Measurements from ENCODE around the gene CREBBP. TPM values are rescaled to one million over a fixed set of nuclear protein-coding genes. Genes with fewer than 3 reads are reported as not detected.

The CREBBP gene
- polyA plus RNA-seq, 1 donor (not counting 4 experiments of a cell fraction or from before 2014, with no cell fraction given) = 5.0 TPM

- TF ChIP-seq EZH2 (IDR thresholded peaks at IDR 0.05; ENCODE audit: low read length) (no peak), CTCF (optimal IDR thresholded peaks at IDR 0.05 in 1 of 3, IDR thresholded peaks at IDR 0.05 in 1 of 3, conservative IDR thresholded peaks at IDR 0.05 in 1 of 3; ENCODE audit: extremely low read depth in 1 of 3, insufficient read depth in 2 of 3, low read length in 3 of 3) (no peak)
- no peak for DNase-seq (ENCODE audit: low read depth, low spot score)
- Histone ChIP-seq H3K4me2 (ENCODE audit: control insufficient read depth, extremely low read depth, insufficient read depth, low read depth, low read length) (peak overlapping the region; percentile 39), H3K9me3 (ENCODE audit: control insufficient read depth, low read depth, low read length) (no peaks in the 10 kb centered on the region), H3K4me1 (ENCODE audit: control insufficient read depth, extremely low read depth, insufficient read depth, low read length) (peaks cover 59% of the 10 kb centered on the region), H3K27ac (ENCODE audit: control insufficient read depth, insufficient read depth, low read length) (peak overlapping the region; percentile 36), H3K9ac (ENCODE audit: control insufficient read depth, extremely low read depth, insufficient read depth, low read length) (peak overlapping the region; percentile 18), H3K36me3 (ENCODE audit: control insufficient read depth in 2 of 2, extremely low read depth in 1 of 2, insufficient read depth in 2 of 2, low read length in 2 of 2) (no peaks in the 10 kb centered on the region), H2AFZ (ENCODE audit: control insufficient read depth, low read length) (no peak overlapping the region), H3K27me3 (ENCODE audit: control insufficient read depth, extremely low read depth, insufficient read depth, low read length) (no peaks in the 10 kb centered on the region), H3K79me2 (ENCODE audit: control insufficient read depth, insufficient read depth, low read length) (peaks cover 90% of the 10 kb centered on the region), H4K20me1 (ENCODE audit: control insufficient read depth, extremely low read depth, insufficient read depth, low read length) (peaks cover 54% of the 10 kb centered on the region), H3K4me3 (ENCODE audit: control insufficient read depth in 2 of 3, extremely low read depth in 1 of 3, insufficient read depth in 2 of 3, low read depth in 1 of 3, low read length in 3 of 3) (no peak overlapping the region), H3K9me1 (ENCODE audit: control insufficient read depth, extremely low read depth, insufficient read depth, low read length) (peaks cover 26% of the 10 kb centered on the region)
- FAIRE-seq = no peak
- dilution Hi-C loops (cut with MboI; ENCODE audit: extremely low pct_ligation_motif_present, low sequenced_read_pairs) = no loop called here
Measured at GRCh38 chr16:3822366-3823045, 58.0 kb downstream of the CREBBP start.

- Histone ChIP-seq H3K36me3 (ENCODE audit: control insufficient read depth in 2 of 2, extremely low read depth in 1 of 2, insufficient read depth in 2 of 2, low read length in 2 of 2) (no peaks in the 10 kb centered on the region), H3K9me3 (ENCODE audit: control insufficient read depth, low read depth, low read length) (no peaks in the 10 kb centered on the region), H3K4me2 (ENCODE audit: control insufficient read depth, extremely low read depth, insufficient read depth, low read depth, low read length) (no peak overlapping the region), H3K79me2 (ENCODE audit: control insufficient read depth, insufficient read depth, low read length) (peaks cover 93% of the 10 kb centered on the region), H3K27me3 (ENCODE audit: control insufficient read depth, extremely low read depth, insufficient read depth, low read length) (no peaks in the 10 kb centered on the region), H4K20me1 (ENCODE audit: control insufficient read depth, extremely low read depth, insufficient read depth, low read length) (peaks cover 66% of the 10 kb centered on the region), H2AFZ (ENCODE audit: control insufficient read depth, low read length) (no peak overlapping the region), H3K27ac (ENCODE audit: control insufficient read depth, insufficient read depth, low read length) (no peak overlapping the region), H3K9me1 (ENCODE audit: control insufficient read depth, extremely low read depth, insufficient read depth, low read length) (peaks cover 26% of the 10 kb centered on the region), H3K4me3 (ENCODE audit: control insufficient read depth in 2 of 3, extremely low read depth in 1 of 3, insufficient read depth in 2 of 3, low read depth in 1 of 3, low read length in 3 of 3) (no peak overlapping the region), H3K4me1 (ENCODE audit: control insufficient read depth, extremely low read depth, insufficient read depth, low read length) (peaks cover 59% of the 10 kb centered on the region), H3K9ac (ENCODE audit: control insufficient read depth, extremely low read depth, insufficient read depth, low read length) (no peak overlapping the region)
- FAIRE-seq (no peak), DNase-seq (ENCODE audit: low read depth, low spot score) (no peak)
- no peak for TF ChIP-seq EZH2 (IDR thresholded peaks at IDR 0.05; ENCODE audit: low read length)
- TF ChIP-seq CTCF (optimal IDR thresholded peaks at IDR 0.05 in 1 of 3, IDR thresholded peaks at IDR 0.05 in 1 of 3, conservative IDR thresholded peaks at IDR 0.05 in 1 of 3; ENCODE audit: extremely low read depth in 1 of 3, insufficient read depth in 2 of 3, low read length in 3 of 3) = no peak
- dilution Hi-C loops (cut with MboI; ENCODE audit: extremely low pct_ligation_motif_present, low sequenced_read_pairs) = no loop called here
Measured at GRCh38 chr16:3821184-3821583, 59.3 kb downstream of the CREBBP start.
